Kidney (tissue), 14 donors: ENCODE data around the gene QSOX1. TPM values are rescaled to one million over a fixed set of nuclear protein-coding genes. Genes with fewer than 3 reads are reported as not detected.

Source experiments
- DNase-seq, 5 donors: peaks; one replicate each; pipeline ENCODE4 v3.0.0-alpha.2; 2013 to 2020
- FAIRE-seq: peaks from 2 replicates; lab custom pipeline; 2012; peaks lifted over from hg19 to GRCh38; lab: Jason Lieb, UNC
- H3K27ac ChIP-seq, 2 donors: one replicate each; pipeline ENCODE4 v1.7.0; 2013; ENCODE audit warnings: low read depth in 2 of 2, low read length in 2 of 2, inconsistent platforms in 1 of 2
- H3K27me3 ChIP-seq: one replicate; pipeline ENCODE4 v1.7.1; 2013; ENCODE audit warnings: low read length, inconsistent platforms; ENCODE audit not compliant: control insufficient read depth, insufficient read depth
- H3K36me3 ChIP-seq, 3 donors: one replicate each; pipeline versions ENCODE4 v1.7.0 to v1.7.1; 2013; ENCODE audit warnings: low read length in 3 of 3, control low read depth in 1 of 3, inconsistent platforms in 1 of 3; ENCODE audit not compliant: insufficient read depth in 3 of 3, control insufficient read depth in 2 of 3
- H3K4me1 ChIP-seq, 3 donors: one replicate each; pipeline versions ENCODE4 v1.7.0 to v1.7.1; 2013; ENCODE audit warnings: low read length in 3 of 3, inconsistent platforms in 1 of 3, low read depth in 1 of 3; ENCODE audit not compliant: control insufficient read depth in 2 of 3, insufficient read depth in 2 of 3
- H3K4me3 ChIP-seq, 3 donors: one replicate each; pipeline versions ENCODE4 v1.7.0 to v1.8.1; 2013; ENCODE audit warnings: low read length in 3 of 3, control low read depth in 1 of 3, inconsistent platforms in 1 of 3
- H3K9ac ChIP-seq, 3 donors: one replicate each; pipeline versions ENCODE4 v1.7.0 to v1.7.1; 2013; ENCODE audit warnings: low read length in 3 of 3, control low read depth in 1 of 3, inconsistent platforms in 1 of 3
- H3K9me3 ChIP-seq, 3 donors: one replicate each; pipeline versions ENCODE4 v1.7.0 to v1.7.1; 2013; ENCODE audit warnings: low read length in 3 of 3, control low read depth in 1 of 3, inconsistent platforms in 1 of 3; ENCODE audit not compliant: control insufficient read depth in 2 of 3, insufficient read depth in 1 of 3
- intact Hi-C: fragments of 100-400 bp; cut with DNase I; formaldehyde crosslinking; loops from one replicate; pipeline ENCODE4 v1.11.1; 2022
- polyA plus RNA-seq: library from polyadenylated mRNA; stranded (reverse); fragments of 350-450 nt; fragmentation: Illumina TruSeq; extraction: RNeasy Lipid Tissue Mini Kit (QIAGEN cat#74804); gene quantifications from one replicate; pipeline ENCODE4 v1.2.3, GENCODE V29; 2014; ENCODE audit warnings: low read depth, low replicate concordance; ENCODE audit not compliant: insufficient read depth
- total RNA-seq: library from RNA; stranded (reverse); fragmentation: NEBNext Ultra II Directional; extraction: Animal tissue kit (Norgen Biotek cat#: 25700); gene quantifications from one replicate; pipeline ENCODE4 v1.2.1, GENCODE V29; 2021
- TF ChIP-seq, protein P1 (sequence below): IDR thresholded peaks from 3 replicates; pipeline ENCODE4 v1.5.1; 2012; ENCODE audit warnings: mild to moderate bottlenecking, moderate library complexity, borderline replicate concordance; ENCODE audit not compliant: insufficient read depth; ENCODE audit errors: extremely low read depth
- donor health status: control.
- donor health status: control.
- donor health status: control.
- donor health status: control.
- donor health status: control.
- donor health status: DM: yes; HTN: yes; CAD: no.
- donor health status: Normal renal cell carcinoma (clear cell type).

Gene QSOX1
- total and polyA plus RNA-seq, 2 donors from 2014 or later, result 94.5 to 111 TPM

DNA sequence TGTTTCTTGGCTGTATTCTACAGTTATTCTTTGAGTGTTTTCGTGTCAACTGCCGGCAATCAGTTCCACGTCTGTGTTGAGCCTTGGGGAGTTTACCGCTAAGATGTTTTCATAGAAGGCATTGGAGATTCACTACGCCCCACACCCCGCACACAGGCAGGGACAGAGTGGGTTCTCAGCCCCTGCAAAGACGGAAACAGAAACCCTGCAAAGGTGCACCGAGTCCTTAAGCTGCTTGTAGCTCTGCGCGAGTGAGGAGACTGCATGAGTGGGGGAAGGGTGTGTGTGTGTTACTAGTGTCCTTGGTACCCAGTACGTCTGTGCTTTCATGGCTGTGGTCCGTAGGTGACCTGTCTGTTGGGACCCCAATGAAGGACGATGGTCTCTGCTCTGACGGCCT, 77.3 kb downstream of the QSOX1 start:
- FAIRE-seq, result no peak
- H3K36me3 ChIP-seq, result no peaks in the 10 kb centered on the region
- DNase-seq, result peak in 1 of 5 donors; percentile 25

DNA sequence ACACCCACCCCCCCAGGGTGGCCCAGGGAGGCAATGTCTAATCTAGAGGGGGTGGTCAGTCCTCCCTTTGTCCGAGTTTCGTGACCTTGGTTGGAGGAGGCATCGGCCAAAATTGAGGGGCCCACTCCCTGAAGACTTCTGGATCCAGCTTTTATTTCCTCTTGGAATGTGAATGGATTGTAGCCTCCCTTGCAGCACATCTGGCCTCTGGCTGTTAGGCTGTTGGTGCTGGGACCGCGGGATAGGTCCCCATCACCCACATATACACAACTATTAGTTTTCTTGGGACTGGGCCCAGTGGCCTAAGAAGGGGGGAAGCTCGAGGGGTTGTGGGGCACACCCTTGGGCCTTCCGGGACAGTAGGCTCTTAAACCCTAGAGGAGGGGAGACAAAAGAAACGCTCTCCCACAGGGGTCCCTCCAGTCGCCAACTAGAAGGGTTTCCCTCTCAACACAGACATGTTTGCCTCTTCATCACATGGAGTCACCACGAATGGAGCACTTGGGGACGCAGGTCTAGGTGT, 77.9 kb downstream of the QSOX1 start:
- TF ChIP-seq, protein P1, sequence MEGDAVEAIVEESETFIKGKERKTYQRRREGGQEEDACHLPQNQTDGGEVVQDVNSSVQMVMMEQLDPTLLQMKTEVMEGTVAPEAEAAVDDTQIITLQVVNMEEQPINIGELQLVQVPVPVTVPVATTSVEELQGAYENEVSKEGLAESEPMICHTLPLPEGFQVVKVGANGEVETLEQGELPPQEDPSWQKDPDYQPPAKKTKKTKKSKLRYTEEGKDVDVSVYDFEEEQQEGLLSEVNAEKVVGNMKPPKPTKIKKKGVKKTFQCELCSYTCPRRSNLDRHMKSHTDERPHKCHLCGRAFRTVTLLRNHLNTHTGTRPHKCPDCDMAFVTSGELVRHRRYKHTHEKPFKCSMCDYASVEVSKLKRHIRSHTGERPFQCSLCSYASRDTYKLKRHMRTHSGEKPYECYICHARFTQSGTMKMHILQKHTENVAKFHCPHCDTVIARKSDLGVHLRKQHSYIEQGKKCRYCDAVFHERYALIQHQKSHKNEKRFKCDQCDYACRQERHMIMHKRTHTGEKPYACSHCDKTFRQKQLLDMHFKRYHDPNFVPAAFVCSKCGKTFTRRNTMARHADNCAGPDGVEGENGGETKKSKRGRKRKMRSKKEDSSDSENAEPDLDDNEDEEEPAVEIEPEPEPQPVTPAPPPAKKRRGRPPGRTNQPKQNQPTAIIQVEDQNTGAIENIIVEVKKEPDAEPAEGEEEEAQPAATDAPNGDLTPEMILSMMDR, result no peak
- Histone ChIP-seq H3K4me1 (peaks cover 0 to 37% (median 13%) of the 10 kb centered on the region in 3 donors), H3K36me3 (no peaks in the 10 kb centered on the region), H3K9me3 (no peaks in the 10 kb centered on the region), H3K9ac (no peak overlapping the region), H3K4me3 (no peak overlapping the region), H3K27me3 (peaks cover 63% of the 10 kb centered on the region), H3K27ac (no peak overlapping the region)
- DNase-seq, result no peak
- no peak for FAIRE-seq
- intact Hi-C loops, result no loop called here

More for the DNA sequence above, 77.3 kb downstream of the QSOX1 start:
- TF ChIP-seq, protein P1, result no peak
- Histone ChIP-seq H3K27me3 (peaks cover 65% of the 10 kb centered on the region), H3K27ac (no peak overlapping the region), H3K9ac (no peak overlapping the region), H3K4me3 (peak overlapping the region in 1 of 3 donors; percentile 23), H3K4me1 (peaks cover 0 to 37% (median 13%) of the 10 kb centered on the region in 3 donors), H3K9me3 (no peaks in the 10 kb centered on the region)
- intact Hi-C loops, result no loop called here

DNA sequence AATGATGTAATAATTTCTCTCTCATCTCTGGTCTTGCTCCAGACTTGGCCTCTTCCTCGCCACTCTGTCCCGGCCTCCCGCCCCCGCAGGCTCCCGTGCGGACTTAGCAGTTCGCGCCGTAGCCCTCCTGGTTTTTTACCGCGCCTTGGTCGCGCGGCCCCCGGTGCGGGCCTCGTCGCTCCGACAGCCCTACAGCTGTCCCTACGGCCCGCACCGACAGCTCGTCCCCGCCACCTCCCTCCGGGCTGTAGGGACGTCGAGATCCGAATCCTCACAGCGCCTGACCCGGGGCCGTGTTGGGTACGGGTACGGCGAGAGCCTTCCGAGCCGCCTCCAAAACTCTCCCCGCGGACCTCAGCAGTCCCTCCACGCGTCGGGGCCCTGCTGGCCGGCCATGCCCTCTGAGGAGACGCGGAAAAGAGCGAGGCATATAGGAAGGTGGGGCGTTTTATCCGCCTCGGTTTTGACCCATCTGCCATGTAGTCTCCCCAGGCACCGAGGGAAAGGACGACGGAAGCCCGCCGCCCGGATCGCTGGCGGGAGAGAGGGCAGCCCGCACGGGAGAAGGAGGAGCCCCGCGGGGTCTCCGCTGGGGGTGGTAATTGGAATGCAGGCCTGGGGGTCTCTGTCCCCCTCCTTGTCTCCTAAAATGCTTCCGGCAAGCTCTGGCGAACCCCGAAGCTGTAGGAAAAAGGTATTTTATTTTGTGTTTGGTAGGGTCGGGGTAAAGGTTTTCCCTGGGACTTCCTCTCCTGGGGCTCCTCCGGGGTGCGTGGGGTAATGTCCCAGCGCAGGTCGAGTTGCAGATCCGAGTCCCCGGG, 78.7 kb downstream of the QSOX1 start:
- Histone ChIP-seq H3K9ac (no peak overlapping the region), H3K36me3 (no peaks in the 10 kb centered on the region), H3K4me1 (peaks cover 0 to 37% (median 13%) of the 10 kb centered on the region in 3 donors), H3K4me3 (no peak overlapping the region), H3K27ac (no peak overlapping the region), H3K9me3 (no peaks in the 10 kb centered on the region), H3K27me3 (peaks cover 64% of the 10 kb centered on the region)
- intact Hi-C loops, result no loop called here
- FAIRE-seq, result no peak
- TF ChIP-seq, protein P1, result no peak
- DNase-seq, result no peak
